GM23248 (cell line): ENCODE results near the gene SNX9.

Experiments
- EZH2 ChIP-seq: fragments of 200-600 bp; sonication (generic); IDR thresholded peaks from 2 replicates; pipeline ENCODE4 v1.6.1; 2018; ENCODE audit warnings: antibody characterized with exemption, mild to moderate bottlenecking; ENCODE audit not compliant: insufficient read depth, poor library complexity, severe bottlenecking
- EZH2phosphoT487 ChIP-seq: fragments of 200-600 bp; sonication (generic); IDR thresholded peaks from 2 replicates; pipeline ENCODE4 v1.6.1; 2018; ENCODE audit warnings: antibody characterized with exemption, moderate library complexity, mild to moderate bottlenecking, low read depth; ENCODE audit not compliant: insufficient read depth

DNA sequence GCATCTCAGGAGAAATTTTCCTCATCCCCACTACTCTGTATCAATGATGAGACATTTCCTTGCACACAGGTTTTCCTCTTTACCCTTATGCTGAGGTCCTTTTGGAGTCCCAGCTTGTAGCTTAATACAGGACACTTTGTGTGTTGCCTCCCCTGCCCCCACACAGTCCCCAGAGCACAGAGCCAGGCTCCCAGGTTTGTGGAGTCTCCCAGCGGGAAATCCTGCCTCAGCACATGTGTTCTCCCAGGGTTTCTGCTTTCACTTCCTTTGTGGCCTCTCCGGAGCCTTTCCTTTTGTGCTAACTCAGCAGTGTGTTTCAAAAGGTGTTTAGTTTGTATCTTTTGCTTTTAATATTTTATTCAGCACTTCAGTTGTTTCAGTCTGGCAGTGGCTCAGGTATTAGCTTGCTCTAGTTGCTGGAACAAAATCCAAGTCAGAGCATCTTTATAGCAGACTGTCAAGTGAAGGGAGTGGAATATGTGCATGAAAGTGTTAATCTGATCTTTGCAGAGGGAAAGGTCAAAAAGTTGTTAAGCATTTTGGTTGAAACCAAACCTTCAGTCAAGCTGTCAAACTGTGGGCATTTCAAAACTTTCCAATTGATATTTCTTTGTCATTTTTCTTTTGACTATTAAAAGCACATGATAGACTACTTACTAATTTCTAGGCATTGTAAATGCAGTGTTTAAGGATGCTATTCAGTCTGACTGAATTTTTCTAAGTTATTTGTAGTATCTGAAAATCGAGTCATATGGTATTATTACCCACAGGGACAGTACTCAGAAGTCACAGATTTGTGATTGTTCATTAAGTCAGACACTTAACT lies 8.6 kb downstream of the SNX9 start:
- no peak for TF ChIP-seq EZH2
- TF ChIP-seq EZH2phosphoT487 = no peak
